NCI-H526 treated with DMSO at 0.1 percent for 48 hours (cell line): ENCODE data around the gene TMEM145.

Experiments used
- DNase-seq: peaks from one replicate; lab custom pipeline; 2025; lab: John Stamatoyannopoulos, UW

Gene TMEM145

DNA sequence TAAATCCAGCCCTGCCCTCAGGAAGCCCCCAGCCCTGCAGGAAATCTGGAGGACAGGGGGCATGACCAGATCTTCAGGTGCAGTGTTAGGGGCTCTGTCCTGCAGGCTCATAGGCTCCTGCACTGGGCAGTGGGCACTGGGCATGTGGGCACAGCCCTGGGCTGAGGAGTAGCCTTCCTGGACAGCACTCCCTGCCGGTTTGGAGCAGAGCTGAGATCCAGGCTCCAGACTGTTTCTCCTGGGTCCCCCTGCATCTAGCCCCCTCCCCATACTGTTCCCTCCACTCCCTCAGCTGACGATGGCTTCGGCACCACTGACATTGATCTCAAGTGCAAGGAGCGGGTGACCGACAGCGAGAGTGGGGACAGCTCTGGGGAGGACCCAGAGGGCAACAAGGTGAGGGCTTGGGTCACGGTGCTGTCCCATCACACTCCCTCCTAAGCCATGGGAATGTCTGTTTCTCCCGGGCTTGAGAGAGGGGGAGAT, 23.5 kb upstream of the TMEM145 start:
- no peak for DNase-seq

DNA sequence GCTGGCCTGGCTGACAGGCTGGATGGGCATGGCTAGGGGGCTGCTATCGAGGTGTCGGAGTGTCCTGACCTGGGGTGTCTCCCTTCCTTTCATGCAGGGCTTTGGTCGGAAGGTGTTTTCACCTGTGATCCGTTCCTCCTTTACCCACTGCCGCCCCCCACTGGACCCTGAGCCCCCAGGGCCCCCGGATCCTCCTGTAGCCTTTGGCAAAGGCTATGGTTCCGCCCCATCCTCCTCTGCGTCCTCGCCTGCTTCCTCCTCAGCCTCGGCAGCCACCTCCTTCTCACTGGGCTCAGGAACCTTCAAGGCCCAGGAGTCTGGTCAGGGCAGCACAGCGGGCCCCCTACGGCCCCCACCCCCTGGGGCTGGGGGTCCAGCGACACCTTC, 23.0 kb upstream of the TMEM145 start:
- DNase-seq = no peak

DNA sequence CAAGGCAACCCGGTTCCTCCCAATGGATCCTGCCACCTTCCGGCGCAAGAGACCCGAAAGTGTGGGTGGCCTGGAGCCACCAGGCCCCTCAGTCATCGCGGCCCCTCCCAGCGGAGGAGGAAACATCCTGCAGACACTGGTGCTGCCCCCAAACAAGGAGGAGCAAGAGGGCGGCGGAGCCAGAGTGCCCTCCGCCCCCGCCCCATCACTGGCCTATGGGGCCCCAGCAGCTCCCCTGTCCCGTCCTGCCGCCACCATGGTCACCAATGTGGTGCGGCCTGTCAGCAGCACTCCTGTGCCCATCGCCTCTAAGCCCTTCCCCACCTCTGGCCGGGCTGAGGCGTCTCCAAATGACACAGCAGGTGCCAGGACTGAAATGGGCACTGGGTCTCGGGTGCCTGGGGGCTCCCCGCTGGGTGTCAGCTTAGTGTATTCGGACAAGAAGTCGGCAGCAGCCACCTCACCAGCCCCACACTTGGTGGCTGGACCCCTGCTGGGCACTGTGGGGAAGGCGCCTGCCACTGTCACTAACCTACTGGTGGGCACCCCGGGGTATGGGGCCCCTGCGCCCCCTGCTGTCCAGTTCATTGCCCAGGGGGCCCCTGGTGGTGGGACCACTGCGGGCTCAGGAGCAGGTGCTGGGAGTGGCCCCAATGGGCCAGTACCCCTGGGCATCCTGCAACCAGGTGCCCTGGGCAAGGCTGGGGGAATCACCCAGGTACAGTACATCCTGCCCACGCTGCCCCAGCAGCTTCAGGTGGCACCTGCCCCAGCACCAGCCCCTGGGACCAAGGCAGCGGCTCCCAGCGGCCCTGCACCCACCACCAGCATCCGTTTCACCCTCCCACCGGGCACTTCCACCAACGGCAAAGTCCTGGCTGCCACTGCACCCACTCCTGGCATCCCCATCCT, 22.3 kb upstream of the TMEM145 start:
- no peak for DNase-seq

DNA sequence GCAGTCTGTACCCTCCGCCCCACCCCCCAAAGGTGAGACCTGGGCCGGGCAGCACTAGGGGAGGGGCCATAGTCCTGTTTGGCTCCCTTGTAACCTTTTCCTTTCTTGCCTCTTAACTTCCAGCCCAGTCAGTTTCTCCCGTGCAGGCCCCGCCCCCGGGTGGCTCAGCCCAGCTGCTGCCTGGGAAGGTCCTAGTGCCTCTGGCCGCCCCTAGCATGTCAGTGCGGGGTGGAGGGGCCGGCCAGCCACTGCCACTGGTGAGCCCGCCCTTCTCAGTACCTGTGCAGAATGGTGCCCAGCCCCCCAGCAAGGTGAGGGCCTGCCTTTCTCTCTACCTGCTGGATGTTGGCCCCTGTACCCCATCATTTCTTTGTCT, 21.7 kb upstream of the TMEM145 start:
- no peak for DNase-seq

DNA sequence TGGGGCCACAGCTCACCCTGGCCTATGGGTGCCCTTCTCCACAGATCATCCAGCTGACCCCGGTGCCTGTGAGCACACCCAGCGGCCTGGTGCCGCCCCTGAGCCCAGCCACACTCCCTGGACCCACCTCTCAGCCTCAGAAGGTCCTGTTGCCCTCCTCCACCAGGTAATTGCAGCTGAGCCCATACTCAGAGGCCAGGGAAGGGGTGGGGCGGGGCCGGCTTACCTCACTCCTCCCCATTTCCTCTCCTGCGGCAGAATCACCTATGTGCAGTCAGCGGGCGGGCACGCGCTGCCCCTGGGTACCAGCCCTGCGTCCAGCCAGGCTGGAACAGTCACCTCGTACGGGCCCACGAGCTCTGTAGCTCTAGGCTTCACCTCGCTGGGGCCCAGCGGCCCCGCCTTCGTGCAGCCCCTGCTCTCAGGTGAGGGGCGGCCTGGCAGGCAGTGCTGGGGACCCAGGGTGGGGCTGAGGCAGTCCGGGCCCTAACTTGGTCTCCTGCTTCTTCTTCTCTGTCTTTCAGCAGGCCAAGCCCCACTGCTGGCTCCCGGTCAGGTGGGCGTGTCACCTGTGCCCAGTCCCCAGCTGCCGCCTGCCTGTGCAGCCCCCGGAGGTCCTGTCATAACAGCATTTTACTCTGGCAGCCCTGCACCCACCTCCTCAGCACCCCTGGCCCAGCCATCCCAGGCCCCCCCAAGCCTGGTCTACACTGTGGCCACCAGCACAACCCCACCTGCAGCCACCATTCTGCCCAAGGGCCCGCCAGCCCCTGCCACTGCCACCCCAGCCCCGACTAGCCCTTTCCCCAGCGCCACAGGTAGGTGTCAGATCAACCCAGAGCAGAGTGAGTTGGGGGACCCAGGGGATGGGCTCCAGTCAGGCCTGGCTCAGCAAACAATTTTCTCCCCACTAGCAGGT, 20.8 kb upstream of the TMEM145 start:
- DNase-seq = no peak

DNA sequence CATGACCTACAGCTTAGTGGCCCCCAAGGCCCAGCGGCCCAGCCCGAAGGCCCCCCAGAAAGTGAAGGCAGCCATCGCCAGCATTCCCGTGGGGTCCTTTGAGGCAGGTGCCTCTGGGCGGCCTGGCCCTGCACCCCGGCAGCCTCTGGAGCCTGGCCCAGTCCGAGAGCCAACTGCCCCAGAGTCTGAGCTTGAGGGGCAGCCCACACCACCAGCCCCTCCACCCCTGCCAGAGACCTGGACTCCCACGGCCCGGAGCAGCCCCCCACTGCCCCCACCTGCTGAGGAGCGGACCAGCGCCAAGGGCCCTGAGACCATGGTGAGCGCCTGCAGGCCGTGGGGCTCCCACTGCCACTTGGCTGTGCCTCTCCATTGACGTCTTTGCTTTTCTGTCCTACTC, 20.1 kb upstream of the TMEM145 start:
- DNase-seq = no peak

DNA sequence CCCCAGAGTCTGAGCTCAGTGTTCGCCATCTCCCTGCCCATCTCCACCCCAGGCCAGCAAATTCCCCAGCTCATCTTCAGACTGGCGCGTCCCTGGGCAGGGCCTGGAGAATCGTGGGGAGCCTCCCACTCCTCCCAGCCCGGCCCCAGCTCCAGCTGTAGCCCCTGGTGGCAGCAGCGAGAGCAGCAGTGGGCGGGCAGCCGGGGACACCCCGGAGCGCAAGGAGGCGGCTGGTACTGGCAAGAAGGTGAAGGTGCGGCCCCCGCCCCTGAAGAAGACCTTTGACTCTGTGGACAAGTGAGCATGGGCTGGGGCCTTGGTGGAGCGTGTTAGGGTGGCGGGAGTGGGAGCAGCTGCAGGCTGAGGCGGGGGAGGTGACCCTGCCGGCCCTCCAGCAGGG, 19.6 kb upstream of the TMEM145 start:
- DNase-seq = no peak

DNA sequence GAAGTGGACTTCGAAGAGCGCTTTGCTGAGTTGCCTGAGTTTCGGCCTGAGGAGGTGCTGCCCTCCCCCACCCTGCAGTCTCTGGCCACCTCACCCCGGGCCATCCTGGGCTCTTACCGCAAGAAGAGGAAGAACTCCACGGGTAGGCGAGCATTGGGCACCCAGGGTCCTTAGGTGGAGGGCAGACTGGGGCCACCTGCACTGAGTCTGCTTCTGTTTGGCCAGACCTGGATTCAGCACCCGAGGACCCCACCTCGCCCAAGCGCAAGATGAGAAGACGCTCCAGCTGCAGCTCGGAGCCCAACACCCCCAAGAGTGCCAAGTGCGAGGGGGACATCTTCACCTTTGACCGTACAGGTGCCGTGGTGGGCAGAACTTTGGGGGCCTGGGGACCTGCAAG, 19.2 kb upstream of the TMEM145 start:
- DNase-seq = no peak

DNA sequence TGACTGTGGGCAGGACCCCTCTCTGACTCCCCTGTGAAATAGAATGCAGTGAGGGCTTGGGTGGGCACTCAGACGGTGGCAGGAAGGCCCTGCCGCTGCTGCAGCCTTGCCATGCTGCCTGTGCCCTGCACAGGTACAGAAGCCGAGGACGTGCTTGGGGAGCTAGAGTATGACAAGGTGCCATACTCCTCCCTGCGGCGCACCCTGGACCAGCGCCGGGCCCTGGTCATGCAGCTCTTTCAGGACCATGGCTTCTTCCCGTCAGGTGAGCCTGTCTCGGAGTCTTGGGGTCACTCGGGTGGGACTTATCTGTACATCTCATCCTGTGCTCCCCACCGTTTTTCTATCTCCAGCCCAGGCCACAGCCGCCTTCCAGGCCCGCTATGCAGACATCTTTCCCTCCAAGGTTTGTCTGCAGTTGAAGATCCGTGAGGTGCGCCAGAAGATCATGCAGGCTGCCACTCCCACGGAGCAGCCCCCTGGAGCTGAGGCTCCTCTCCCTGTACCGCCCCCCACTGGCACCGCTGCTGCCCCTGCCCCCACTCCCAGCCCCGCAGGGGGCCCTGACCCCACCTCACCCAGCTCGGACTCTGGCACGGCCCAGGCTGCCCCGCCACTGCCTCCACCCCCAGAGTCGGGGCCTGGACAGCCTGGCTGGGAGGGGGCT, 18.5 kb upstream of the TMEM145 start:
- no peak for DNase-seq

DNA sequence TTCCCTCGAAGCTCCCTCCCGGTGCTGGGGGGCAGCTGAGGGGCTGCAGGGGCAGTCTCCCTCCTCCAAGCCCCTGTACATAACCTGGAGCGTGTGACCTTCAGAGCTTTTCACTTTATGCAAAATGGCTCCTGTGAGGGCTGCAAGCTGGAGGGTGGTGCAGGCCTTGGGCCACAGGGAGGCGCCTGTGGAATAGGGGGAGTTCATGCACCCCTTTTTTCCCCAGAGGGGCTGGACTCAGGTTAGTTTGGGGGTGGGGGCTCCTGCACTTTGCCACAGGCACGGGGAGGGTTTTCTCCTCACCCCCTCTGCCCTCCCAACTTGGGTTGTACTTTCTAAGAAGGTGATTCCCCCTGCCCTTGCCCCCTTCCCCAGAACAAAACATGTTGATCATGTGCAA, 17.8 kb upstream of the TMEM145 start:
- no peak for DNase-seq

DNA sequence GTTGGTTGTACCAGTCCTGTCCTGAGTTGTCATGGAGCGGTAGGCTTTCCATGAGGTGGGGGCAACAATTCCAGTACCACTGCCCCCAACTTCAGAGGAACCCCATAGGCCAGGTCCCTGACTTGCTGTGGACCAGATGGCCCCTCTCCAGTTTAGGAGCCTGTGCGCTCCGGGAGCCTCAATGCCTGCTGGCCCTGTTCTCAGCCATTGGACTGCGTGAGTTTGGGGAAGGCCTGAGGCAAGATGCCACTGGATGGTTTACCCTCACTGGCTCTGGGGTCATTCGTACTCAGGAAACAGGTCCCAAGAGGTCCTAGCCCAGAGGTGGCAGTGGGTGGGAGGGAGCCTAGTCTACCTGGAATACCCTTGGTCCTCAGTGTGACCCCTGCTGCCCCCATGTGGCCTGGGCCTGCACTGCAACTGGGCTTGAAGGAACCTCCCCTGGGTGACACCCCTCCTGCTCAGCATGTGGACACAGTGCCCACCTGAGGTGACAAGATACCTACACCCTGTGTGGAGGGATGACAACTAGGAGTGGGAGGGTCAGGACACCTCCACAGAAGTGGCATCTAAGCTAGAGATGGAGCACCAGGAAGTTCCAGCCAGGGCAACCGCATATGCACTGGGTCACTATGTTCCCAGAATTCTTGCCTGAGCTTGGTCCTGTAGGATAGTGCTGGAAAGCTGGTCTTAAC, 17.1 kb upstream of the TMEM145 start:
- DNase-seq = peak; percentile 66

DNA sequence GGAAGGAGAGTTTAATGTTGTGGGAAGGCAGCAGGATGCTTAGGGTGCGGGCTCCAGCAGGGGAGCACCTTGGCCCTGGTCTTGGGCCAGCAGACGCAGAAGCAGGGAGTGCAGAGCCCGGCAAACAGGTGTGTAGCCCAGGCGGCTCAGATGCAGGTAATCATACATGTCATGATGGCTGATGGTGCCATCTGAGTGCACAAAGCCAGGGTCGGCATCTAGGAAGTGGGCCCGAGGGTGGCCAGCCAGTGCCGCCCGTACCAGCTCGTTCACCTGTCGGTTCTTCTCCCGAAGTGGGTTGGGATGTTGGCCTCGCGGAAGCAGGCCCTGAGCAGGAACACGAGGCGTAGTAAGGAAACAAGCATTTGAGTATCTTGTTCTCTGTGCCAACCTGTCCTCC, 16.1 kb upstream of the TMEM145 start:
- DNase-seq = no peak

DNA sequence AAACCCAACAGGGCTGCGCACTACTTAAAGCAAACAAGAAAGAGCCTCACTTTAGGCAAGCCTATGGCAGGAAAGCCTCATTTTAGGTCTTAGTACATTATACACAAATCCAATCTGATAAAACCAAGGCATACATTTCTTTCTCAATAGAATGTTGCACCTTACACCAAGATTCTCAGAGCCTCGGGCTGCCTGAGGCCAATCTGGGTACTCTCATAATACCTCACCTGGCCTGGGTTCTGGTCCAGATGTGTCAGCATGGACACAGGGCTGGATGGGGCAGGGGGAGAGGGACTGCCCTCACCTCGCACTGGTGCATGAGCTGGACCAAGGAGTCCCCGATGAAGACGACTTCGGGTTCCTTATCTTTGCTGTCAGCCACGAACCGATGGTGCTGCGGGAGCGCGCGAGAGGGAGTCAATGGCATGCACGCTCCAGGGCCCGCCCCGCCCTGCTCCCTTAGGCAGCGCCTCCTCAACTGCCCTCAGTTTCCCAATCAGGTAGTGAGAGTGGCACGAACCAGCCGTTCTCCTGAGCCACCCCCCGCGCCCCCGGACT, 11.4 kb upstream of the TMEM145 start, which contains the start of gene PRR19:
Gene PRR19 (plus strand): TSS at position 487 of the 558 bp plus-strand sequence. CDS start 7,453 bp downstream, outside the sequence.
- DNase-seq = no peak

DNA sequence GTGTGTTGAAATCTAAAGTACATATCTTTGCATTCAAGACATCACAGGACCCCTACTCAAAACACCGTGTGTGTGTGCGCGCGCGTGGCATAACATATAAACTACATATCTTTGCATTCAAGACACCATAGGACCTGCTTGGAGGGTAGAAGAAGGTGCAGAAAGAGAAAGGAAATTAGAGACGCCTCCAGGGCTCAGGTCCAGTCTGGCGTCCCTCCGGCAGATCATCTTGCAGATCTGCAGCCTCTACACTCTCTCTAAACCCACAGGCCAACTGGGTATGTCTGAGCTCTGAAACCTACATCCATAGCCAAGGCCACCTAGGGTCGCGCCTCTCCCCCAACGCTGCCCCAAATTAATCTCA, 10.0 kb upstream of the TMEM145 start:
- DNase-seq = no peak

DNA sequence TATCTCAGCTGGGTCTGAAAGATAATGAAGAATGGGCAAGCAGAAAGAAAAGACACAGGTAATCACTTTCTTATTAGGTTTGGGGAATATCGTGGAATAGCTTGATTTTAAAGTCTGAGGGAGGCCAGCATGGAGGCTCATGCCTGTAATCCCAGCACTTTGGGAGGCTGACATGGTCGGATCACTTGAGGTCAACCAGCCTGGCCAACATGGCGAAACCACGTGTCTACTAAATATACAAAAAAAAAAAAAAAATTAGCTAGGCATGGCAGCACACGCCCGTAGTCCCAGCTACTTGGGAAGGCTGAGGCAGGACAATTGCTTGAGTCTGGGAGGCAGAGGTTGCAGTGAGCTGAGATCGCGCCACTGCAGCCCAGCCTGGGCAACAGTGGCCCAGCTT, 9.2 kb upstream of the TMEM145 start:
- DNase-seq = no peak

DNA sequence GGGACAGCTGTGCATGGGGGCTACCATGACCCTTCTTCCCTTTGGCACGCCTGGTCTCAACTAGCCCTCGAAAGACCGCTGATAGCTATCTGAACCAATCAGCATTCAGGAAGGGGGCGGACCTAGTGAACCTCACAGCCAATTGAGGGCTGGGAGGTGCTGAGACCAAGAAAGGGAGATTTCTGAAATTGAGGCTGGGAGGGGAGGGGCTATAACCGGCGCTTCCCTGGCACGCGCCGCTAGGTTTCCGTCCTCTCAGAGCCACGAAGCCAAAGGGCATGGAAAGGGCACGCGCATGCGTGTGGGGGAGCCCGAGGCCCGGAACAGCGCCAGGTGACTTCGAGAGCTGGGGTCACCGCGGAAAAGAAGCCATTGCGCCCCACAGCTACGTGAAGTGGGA, 6.5 kb upstream of the TMEM145 start:
- DNase-seq = no peak

DNA sequence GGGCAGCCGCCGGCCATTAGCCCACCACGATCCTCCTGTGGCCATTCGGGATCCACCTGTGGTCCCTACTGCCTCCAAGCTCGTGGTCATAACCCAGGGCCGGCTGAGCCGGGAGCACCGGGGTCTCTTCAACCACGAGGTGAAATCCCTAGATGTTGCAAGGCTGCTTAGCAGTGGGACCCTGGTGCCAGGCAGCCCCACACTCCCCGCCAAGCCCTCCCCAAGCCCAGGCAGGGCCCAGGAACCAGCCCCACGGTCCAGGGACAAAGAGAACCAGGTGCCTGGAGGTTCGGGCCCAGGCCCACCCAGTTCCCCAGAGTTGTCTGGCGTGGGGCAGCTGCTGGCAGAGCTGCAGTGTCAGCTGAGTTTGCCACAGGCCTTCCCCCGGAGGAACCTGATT, 3.4 kb upstream of the TMEM145 start:
- no peak for DNase-seq

DNA sequence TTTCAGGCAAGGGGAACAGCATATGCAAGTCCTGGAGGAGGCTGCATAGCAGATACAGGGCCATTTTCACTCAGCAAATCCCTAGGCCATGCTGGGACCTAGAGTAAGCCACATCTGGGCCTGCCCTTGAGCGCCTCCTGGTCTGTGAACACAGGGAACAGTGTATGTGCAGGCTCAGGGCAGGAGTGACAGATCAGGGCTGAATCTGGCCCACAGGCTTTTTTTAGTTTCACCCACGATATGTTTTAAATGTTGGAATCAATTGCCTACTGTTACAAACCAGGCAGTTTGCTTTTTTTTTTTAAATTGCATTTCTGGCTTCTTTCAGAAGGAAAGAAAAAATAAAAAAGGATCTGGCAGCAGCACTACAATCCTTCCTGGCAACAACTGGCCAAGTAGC, 1.5 kb upstream of the TMEM145 start:
- no peak for DNase-seq

DNA sequence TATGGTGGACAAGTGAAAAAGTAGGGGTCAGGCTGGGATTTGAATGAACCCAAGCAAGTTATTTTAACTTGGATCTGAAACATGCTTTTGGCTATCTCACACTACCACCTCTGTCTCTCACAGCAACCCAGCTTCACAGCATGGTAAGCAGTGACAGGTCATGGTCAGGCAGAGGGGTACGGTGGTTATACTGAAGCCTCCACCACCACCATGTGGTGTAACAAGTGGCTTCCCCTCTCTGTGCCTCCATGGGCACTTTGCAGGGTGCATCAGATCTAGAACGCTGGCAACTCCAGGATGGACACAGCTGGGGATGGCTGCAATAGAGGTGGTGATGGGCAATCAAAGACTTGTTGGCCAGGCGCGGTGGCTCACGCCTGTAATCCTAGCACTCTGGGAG, 739 bp upstream of the TMEM145 start:
- DNase-seq = no peak

DNA sequence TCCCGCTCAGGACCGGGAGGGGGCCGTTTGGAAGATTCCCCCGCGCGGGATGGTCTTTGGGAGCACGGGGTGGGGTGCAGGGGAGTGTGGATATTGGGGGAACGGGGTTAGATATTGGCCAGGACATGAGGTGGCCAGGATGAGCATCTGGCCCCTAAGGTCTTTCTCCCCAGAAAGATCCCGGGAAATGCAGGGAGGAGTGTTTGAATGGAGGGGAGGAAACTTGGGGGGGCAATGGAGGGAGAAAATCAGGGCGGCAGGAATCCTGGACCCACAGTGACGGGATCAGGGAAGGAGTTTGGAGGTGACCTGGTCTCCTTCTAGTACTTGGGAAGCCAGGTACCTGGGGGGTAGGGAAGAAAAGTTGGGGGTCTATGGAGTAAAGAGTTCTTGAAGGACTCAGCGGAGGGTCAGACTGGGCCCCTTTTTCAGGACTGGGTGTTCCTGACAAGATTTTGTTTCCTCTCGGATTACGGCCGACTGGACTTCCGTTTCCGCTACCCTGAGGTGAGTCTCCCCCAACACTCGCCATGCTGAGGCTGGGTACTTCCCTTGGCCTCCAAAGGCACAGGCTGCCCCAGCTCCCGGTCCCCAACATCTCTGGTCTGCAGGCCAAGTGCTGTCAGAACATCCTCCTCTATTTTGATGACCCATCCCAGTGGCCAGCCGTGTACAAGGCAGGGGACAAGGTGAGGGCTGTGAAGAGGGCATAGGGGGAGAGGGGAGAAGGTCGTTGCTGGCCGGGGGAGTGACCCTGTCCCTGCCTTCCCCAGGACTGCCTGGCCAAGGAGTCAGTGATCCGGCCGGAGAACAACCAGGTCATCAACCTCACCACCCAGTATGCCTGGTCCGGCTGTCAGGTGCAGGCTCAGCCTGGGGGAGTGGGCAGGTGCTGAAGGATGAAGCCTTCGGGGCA, 989 bp downstream of the TMEM145 start:
- DNase-seq = no peak
